ENCODE data around the gene CDKN2B.

Gene CDKN2B

DNA sequence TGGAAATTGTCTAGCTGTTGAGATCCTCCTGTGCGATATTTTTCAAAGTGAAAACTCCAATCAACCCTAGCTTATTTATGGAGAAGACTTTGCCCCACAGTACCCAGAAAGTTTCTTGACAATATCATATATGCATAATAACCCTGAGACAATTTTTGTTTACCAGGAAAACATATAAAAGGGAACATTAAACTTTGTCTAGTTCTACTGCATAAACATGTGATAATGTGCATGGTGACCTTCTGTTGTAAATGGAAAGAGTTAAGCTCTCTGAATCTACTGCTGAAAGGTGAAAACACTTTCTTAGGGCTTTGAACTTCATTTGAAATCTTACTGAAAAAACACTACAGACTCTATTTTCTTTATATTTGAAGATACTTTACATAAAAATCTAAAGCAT lies 32.2 kb upstream of the CDKN2B start:
- no peak overlapping the region for H3K9ac ChIP-seq (ENCODE audit: low read length)
- H2AFZ ChIP-seq (ENCODE audit: low read length): no peak overlapping the region
- no peaks in the 10 kb centered on the region for H3K9me3 ChIP-seq (replicated peaks; ENCODE audit: insufficient read depth, low read length)
- H3K4me1 ChIP-seq (ENCODE audit: low read length): 0 out of 2 replicates have a peak, but pooled peaks cover 8% of the 10 kb centered on the region
- H4K20me1 ChIP-seq (ENCODE audit: insufficient read depth, low read length): no peaks in the 10 kb centered on the region
- no peaks in the 10 kb centered on the region for H3K27me3 ChIP-seq (replicated peaks; ENCODE audit: insufficient read depth, low read length)
- H3F3A ChIP-seq (ENCODE audit: insufficient read depth, low read length): no peaks in the 10 kb centered on the region
- no peaks in the 10 kb centered on the region for H3K9me2 ChIP-seq (replicated peaks; ENCODE audit: insufficient read depth, low read length)
- no peak overlapping the region for H3K27ac ChIP-seq (ENCODE audit: low read length)
- TF ChIP-seq, protein P1, sequence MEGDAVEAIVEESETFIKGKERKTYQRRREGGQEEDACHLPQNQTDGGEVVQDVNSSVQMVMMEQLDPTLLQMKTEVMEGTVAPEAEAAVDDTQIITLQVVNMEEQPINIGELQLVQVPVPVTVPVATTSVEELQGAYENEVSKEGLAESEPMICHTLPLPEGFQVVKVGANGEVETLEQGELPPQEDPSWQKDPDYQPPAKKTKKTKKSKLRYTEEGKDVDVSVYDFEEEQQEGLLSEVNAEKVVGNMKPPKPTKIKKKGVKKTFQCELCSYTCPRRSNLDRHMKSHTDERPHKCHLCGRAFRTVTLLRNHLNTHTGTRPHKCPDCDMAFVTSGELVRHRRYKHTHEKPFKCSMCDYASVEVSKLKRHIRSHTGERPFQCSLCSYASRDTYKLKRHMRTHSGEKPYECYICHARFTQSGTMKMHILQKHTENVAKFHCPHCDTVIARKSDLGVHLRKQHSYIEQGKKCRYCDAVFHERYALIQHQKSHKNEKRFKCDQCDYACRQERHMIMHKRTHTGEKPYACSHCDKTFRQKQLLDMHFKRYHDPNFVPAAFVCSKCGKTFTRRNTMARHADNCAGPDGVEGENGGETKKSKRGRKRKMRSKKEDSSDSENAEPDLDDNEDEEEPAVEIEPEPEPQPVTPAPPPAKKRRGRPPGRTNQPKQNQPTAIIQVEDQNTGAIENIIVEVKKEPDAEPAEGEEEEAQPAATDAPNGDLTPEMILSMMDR (IDR thresholded peaks at IDR 0.05; ENCODE audit: low read length): no peak
- TF ChIP-seq EZH2 (optimal IDR thresholded peaks at IDR 0.05; ENCODE audit: low read depth, low read length) (no peak), EZH2phosphoT487 (IDR thresholded peaks at IDR 0.05; ENCODE audit: low read length) (no peak)
- no peak overlapping the region for H3K4me3 ChIP-seq (ENCODE audit: low read length)
- no peak for DNase-seq
- H3K79me2 ChIP-seq (ENCODE audit: low read length): no peaks in the 10 kb centered on the region
- H3K4me2 ChIP-seq (ENCODE audit: low read depth, low read length): no peak overlapping the region
- H3K36me3 ChIP-seq (replicated peaks; ENCODE audit: insufficient read depth, low read length): no peaks in the 10 kb centered on the region

DNA sequence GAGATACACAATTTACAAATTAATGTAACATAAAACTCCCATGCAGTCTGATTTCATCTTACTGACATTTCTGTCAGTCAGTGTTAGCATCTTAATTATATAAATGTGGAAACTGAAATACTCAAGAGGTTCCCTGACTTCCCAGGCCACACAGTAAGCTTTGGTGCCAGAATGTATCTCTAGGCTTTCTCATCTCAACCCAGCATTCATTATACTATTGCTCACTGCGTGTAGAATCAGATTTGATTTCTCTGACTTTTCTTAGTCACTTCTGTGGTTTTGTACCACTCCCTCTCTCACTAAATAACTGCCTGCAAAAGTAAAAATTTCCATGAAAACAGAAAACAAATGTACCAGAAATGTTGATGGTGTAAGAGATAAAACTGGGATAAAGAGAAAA lies 31.7 kb upstream of the CDKN2B start:
- no peak for DNase-seq
- no peaks in the 10 kb centered on the region; the same call in 1 of the 2 replicates for H3F3A ChIP-seq (ENCODE audit: insufficient read depth, low read length)
- no peak overlapping the region for H3K4me2 ChIP-seq (ENCODE audit: low read depth, low read length)

DNA sequence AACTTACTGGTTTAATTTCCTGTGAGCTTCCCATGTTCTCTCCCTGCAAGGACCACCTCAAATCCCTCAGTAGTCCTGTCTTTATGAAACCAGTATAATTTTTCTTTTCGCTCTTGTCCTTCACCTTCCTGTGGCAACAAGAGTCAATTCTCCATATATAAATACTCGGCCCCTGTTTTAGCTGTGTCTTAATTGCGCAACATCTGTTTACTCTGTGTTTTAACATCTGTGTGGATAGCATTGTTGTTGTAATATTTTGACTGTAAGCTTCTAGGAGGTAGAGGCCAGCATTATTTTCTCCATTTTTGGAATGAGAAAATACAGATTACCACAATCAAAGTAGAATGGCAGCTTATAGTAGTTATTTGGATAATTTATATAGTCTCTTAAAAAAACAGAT lies 30.2 kb upstream of the CDKN2B start:
- Histone ChIP-seq H3K79me2 (ENCODE audit: low read length) (no peaks in the 10 kb centered on the region), H3K36me3 (replicated peaks; ENCODE audit: insufficient read depth, low read length) (no peaks in the 10 kb centered on the region), H3K9me3 (replicated peaks; ENCODE audit: insufficient read depth, low read length) (no peaks in the 10 kb centered on the region), H4K20me1 (ENCODE audit: insufficient read depth, low read length) (no peaks in the 10 kb centered on the region), H3K9me2 (replicated peaks; ENCODE audit: insufficient read depth, low read length) (no peaks in the 10 kb centered on the region), H3K4me2 (ENCODE audit: low read depth, low read length) (no peak overlapping the region), H3F3A (ENCODE audit: insufficient read depth, low read length) (peaks cover 7% of the 10 kb centered on the region; the same call in 1 of the 2 replicates), H3K4me3 (ENCODE audit: low read length) (no peak overlapping the region), H2AFZ (ENCODE audit: low read length) (no peak overlapping the region), H3K4me1 (ENCODE audit: low read length) (peaks cover 27% of the 10 kb centered on the region), H3K27me3 (replicated peaks; ENCODE audit: insufficient read depth, low read length) (no peaks in the 10 kb centered on the region), H3K9ac (ENCODE audit: low read length) (no peak overlapping the region), H3K27ac (ENCODE audit: low read length) (no peak overlapping the region)
- TF ChIP-seq, protein P1 (IDR thresholded peaks at IDR 0.05; ENCODE audit: low read length): no peak
- TF ChIP-seq EZH2 (optimal IDR thresholded peaks at IDR 0.05; ENCODE audit: low read depth, low read length): no peak
- TF ChIP-seq EZH2phosphoT487 (IDR thresholded peaks at IDR 0.05; ENCODE audit: low read length): no peak
- no peak for DNase-seq

More for the DNA sequence above, 31.7 kb upstream of the CDKN2B start:
- no peak overlapping the region for H3K4me3 ChIP-seq (ENCODE audit: low read length)
- H4K20me1 ChIP-seq (ENCODE audit: insufficient read depth, low read length): no peaks in the 10 kb centered on the region
- H3K4me1 ChIP-seq (ENCODE audit: low read length): peaks cover 13% of the 10 kb centered on the region; the same call in 1 of the 2 replicates
- H3K79me2 ChIP-seq (ENCODE audit: low read length): no peaks in the 10 kb centered on the region
- H3K36me3 ChIP-seq (replicated peaks; ENCODE audit: insufficient read depth, low read length): no peaks in the 10 kb centered on the region
- no peaks in the 10 kb centered on the region for H3K27me3 ChIP-seq (replicated peaks; ENCODE audit: insufficient read depth, low read length)
- no peak overlapping the region for H3K27ac ChIP-seq (ENCODE audit: low read length)
- H3K9me3 ChIP-seq (replicated peaks; ENCODE audit: insufficient read depth, low read length): no peaks in the 10 kb centered on the region
- H2AFZ ChIP-seq (ENCODE audit: low read length): no peak overlapping the region
- H3K9me2 ChIP-seq (replicated peaks; ENCODE audit: insufficient read depth, low read length): no peaks in the 10 kb centered on the region
- TF ChIP-seq EZH2phosphoT487 (IDR thresholded peaks at IDR 0.05; ENCODE audit: low read length) (no peak), EZH2 (optimal IDR thresholded peaks at IDR 0.05; ENCODE audit: low read depth, low read length) (no peak)
- TF ChIP-seq, protein P1 (IDR thresholded peaks at IDR 0.05; ENCODE audit: low read length): no peak
- H3K9ac ChIP-seq (ENCODE audit: low read length): no peak overlapping the region

Measured in MM.1S (cell line).